Measurements from ENCODE around the gene NT5C2. TPM values are rescaled to one million over a fixed set of nuclear protein-coding genes. Genes with fewer than 3 reads are reported as not detected.

The NT5C2 gene
- total and polyA plus RNA-seq, 2 donors (not counting 3 experiments of a cell fraction or from before 2014, with no cell fraction given), result 47.2 to 69.9 TPM

Other genes with a start within 250 kb of the NT5C2 start
- not detected in 2 replicates for gene RPEL1, start 52.6 kb upstream of the NT5C2 start, total RNA-seq
- gene RPEL1, start 52.6 kb upstream of the NT5C2 start, polyA plus RNA-seq, result 0.04 and 0.11 TPM in 2 replicates
- gene INA, start 83.9 kb upstream of the NT5C2 start, total RNA-seq, result 0.39 and 0.40 TPM in 2 replicates
- gene INA, start 83.9 kb upstream of the NT5C2 start, polyA plus RNA-seq, result 0.25 and 0.29 TPM in 2 replicates
- 11.3 and 11.5 TPM in 2 replicates for gene PCGF6, start 157.9 kb upstream of the NT5C2 start, total RNA-seq
- 2.5 and 3.8 TPM in 2 replicates for gene PCGF6, start 157.9 kb upstream of the NT5C2 start, polyA plus RNA-seq
- gene TAF5, start 174.7 kb upstream of the NT5C2 start, total RNA-seq, result 5.8 and 6.0 TPM in 2 replicates
- gene TAF5, start 174.7 kb upstream of the NT5C2 start, polyA plus RNA-seq, result 1.9 and 2.4 TPM in 2 replicates
- 369 and 407 TPM in 2 replicates for gene ATP5MK, start 203.2 kb upstream of the NT5C2 start, total RNA-seq
- gene ATP5MK, start 203.2 kb upstream of the NT5C2 start, polyA plus RNA-seq, result 212 and 295 TPM in 2 replicates
- gene PDCD11, start 203.4 kb upstream of the NT5C2 start, total RNA-seq, result 52.7 and 56.2 TPM in 2 replicates
- 12.4 and 12.6 TPM in 2 replicates for gene PDCD11, start 203.4 kb upstream of the NT5C2 start, polyA plus RNA-seq

All from endothelial cell of umbilical vein (primary cell).